Natural killer cell (primary cell): ENCODE measurements around the gene MYO1E. TPM values are rescaled to one million over a fixed set of nuclear protein-coding genes. Genes with fewer than 3 reads are reported as not detected.

Experiments used
- ATAC-seq, 3 donors: fragments of 150-1000 bp in 2 of 3; fragments of 200-7000 bp in 1 of 3; cut with Tn5 transposase; 1 replicate in 1 of 3; 2 replicates in 2 of 3; pipeline ENCODE4 v1.10.0; 2021; ENCODE audit warnings: mild to moderate bottlenecking in 2 of 3, moderate library complexity in 2 of 3
- DNase-seq, 2 donors: peaks; one replicate each; pipeline versions ENCODE4 v3.0.0 to v3.0.0-alpha.2; 2013 to 2021; ENCODE audit warnings: mixed read lengths in 1 of 2
- H3K27ac ChIP-seq: one replicate; pipeline ENCODE4 v1.5.1; 2013; ENCODE audit warnings: mild to moderate bottlenecking, low read length
- H3K27me3 ChIP-seq: one replicate; pipeline ENCODE4 v1.6.1; 2013; ENCODE audit warnings: low read length; ENCODE audit not compliant: control insufficient read depth, insufficient read depth
- H3K36me3 ChIP-seq: one replicate; pipeline ENCODE4 v1.6.1; 2013; ENCODE audit warnings: low read length; ENCODE audit not compliant: control insufficient read depth, insufficient read depth
- H3K4me1 ChIP-seq: one replicate; pipeline ENCODE4 v1.6.1; 2013; ENCODE audit warnings: low read length; ENCODE audit not compliant: control insufficient read depth, insufficient read depth
- H3K4me3 ChIP-seq: one replicate; pipeline ENCODE4 v1.5.1; 2013; ENCODE audit warnings: low read length
- H3K9me3 ChIP-seq: one replicate; pipeline ENCODE4 v1.6.1; 2013; ENCODE audit warnings: low read length; ENCODE audit not compliant: control insufficient read depth, insufficient read depth
- H3K27ac Mint-ChIP-seq, 2 donors: one replicate each; pipeline ENCODE4 v1.8.0; 2022; ENCODE audit warnings: mild to moderate bottlenecking in 2 of 2, mixed read lengths in 2 of 2, moderate library complexity in 1 of 2
- H3K27me3 Mint-ChIP-seq, 2 donors: one replicate each; pipeline ENCODE4 v1.8.0; 2022; ENCODE audit warnings: low read depth in 2 of 2, mixed read lengths in 2 of 2
- H3K36me3 Mint-ChIP-seq: one replicate; pipeline ENCODE4 v1.8.0; 2022; ENCODE audit warnings: mixed read lengths
- H3K4me1 Mint-ChIP-seq, 2 donors: one replicate each; pipeline ENCODE4 v1.8.0; 2022; ENCODE audit warnings: mixed read lengths in 2 of 2
- H3K4me3 Mint-ChIP-seq: one replicate; pipeline ENCODE4 v1.8.0; 2022; ENCODE audit warnings: mild to moderate bottlenecking, moderate library complexity, mixed read lengths
- H3K9me3 Mint-ChIP-seq, 2 donors: one replicate each; pipeline ENCODE4 v1.8.0; 2022; ENCODE audit warnings: mixed read lengths in 2 of 2
- CTCF ChIP-seq: fragments of 200-600 bp; IDR thresholded peaks from one replicate; pipeline ENCODE4 v1.8.0; 2022; ENCODE audit warnings: antibody characterized with exemption
- WGBS: methylation state at CpG from one replicate; pipeline ENCODE4 v1.1.7; 2013; ENCODE audit warnings: missing lambda C conversion rate; ENCODE audit not compliant: insufficient coverage; 5-methylcytosine and 5-hydroxymethylcytosine counted together
- intact Hi-C: fragments of 100-400 bp; cut with micrococcal nuclease; formaldehyde crosslinking; loops from one replicate; pipeline ENCODE4 v1.14.2; 2022
- total RNA-seq, 4 donors: library from RNA; stranded (reverse); fragments of 120-200 nt in 1 of 4; gene quantifications; one replicate each; pipeline versions ENCODE4 v1.2.3 to v1.2.4, GENCODE V29; 2013 to 2022

MYO1E gene
- total RNA-seq, 3 donors from 2014 or later (not counting 1 experiment from before 2014, with no cell fraction given) = 16.1 to 39.4 (median 22.7) TPM

- TF ChIP-seq CTCF = no peak
- Mint-ChIP-seq H3K27ac (peak overlapping the region; percentile 92 to 93), H3K36me3 (no peaks in the 10 kb centered on the region), H3K4me3 (peak overlapping the region; percentile 89), H3K9me3 (no peaks in the 10 kb centered on the region), H3K27me3 (no peaks in the 10 kb centered on the region), H3K4me1 (peaks cover 41 to 50% of the 10 kb centered on the region in 2 donors)
- DNase-seq (peak; percentile 60 to 82), ATAC-seq (peak; percentile 95 to 99 (median 98))
- no peaks in the 10 kb centered on the region for H3K9me3 ChIP-seq
- H3K36me3 ChIP-seq = no peaks in the 10 kb centered on the region
- 5% methylated on average over 7 of the region's 9 CpGs for WGBS
- intact Hi-C loops = loop anchor here (2.0 kb wide), 1 partner anchor 53 kb away; no protein-coding TSS in a partner anchor
- H3K27ac ChIP-seq = peak overlapping the region; percentile 79
- no peaks in the 10 kb centered on the region for H3K27me3 ChIP-seq
- H3K4me1 ChIP-seq = peaks cover 40% of the 10 kb centered on the region
- H3K4me3 ChIP-seq = peak overlapping the region; percentile 10
These were observed 72.6 kb downstream of the MYO1E start for GRCh38 chr15:59299929-59300617.

- peak overlapping the region; percentile 66 to 92 for H3K27ac Mint-ChIP-seq
- H3K27ac ChIP-seq = no peak overlapping the region
These were observed 73.8 kb downstream of the MYO1E start for GRCh38 chr15:59298854-59299250.

GRCh38 chr15:59298225-59298853 lies 74.3 kb downstream of the MYO1E start:
- peak in 1 of 2 donors; percentile 16 for DNase-seq
- H3K9me3 ChIP-seq = no peaks in the 10 kb centered on the region
- Mint-ChIP-seq H3K4me1 (peaks cover 41 to 52% of the 10 kb centered on the region in 2 donors), H3K4me3 (peak overlapping the region; percentile 63), H3K9me3 (no peaks in the 10 kb centered on the region), H3K36me3 (no peaks in the 10 kb centered on the region), H3K27me3 (no peaks in the 10 kb centered on the region), H3K27ac (peak overlapping the region; percentile 65 to 66)
- H3K27ac ChIP-seq = no peak overlapping the region
- no peak for ATAC-seq
- no peaks in the 10 kb centered on the region for H3K27me3 ChIP-seq
- peaks cover 31% of the 10 kb centered on the region for H3K4me1 ChIP-seq
- H3K4me3 ChIP-seq = no peak overlapping the region
- no peaks in the 10 kb centered on the region for H3K36me3 ChIP-seq
- no peak for TF ChIP-seq CTCF
- 74% methylated on average over 6 of the region's 8 CpGs for WGBS
- intact Hi-C loops = no loop called here

More at GRCh38 chr15:59298854-59299250, 73.8 kb downstream of the MYO1E start:
- Mint-ChIP-seq H3K4me1 (peaks cover 41 to 57% of the 10 kb centered on the region in 2 donors), H3K36me3 (no peaks in the 10 kb centered on the region), H3K9me3 (no peaks in the 10 kb centered on the region), H3K27me3 (no peaks in the 10 kb centered on the region), H3K4me3 (peak overlapping the region; percentile 35)
- WGBS = 100% methylated on average over 2 of the region's 3 CpGs
- no peak for DNase-seq
- intact Hi-C loops = no loop called here
- Histone ChIP-seq H3K4me1 (peaks cover 36% of the 10 kb centered on the region), H3K27me3 (no peaks in the 10 kb centered on the region), H3K4me3 (no peak overlapping the region), H3K9me3 (no peaks in the 10 kb centered on the region), H3K36me3 (no peaks in the 10 kb centered on the region)
- no peak for ATAC-seq
- no peak for TF ChIP-seq CTCF
